ENCODE results near the gene CX3CR1.
"Not testable (repeated sequence)": the region's sequence is repeated elsewhere in the genome, so short reads cannot be mapped to it uniquely, and the experiment has no call there.

Gene CX3CR1

DNA sequence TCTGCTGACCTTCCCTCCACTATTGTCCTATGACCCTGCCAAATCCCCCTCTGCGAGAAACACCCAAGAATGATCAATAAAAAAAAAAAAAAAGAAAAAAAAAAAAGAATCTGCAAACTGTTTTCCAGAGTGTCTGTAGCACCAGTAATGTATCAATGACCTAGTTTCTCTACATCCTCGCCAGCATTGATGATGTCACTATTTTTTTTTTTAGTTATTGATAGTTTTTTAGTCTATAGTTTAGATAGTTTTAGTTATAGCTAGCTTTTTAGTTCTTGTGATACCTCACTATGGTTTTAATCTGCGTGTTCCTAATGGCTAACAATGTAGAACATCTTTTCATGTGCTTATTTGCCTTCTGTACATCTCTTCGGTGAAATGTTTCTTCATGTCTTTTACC, 51.3 kb downstream of the CX3CR1 start:
- peaks cover 0 to 3% of the 10 kb centered on the region in 2 donors for H3K27me3 ChIP-seq (ENCODE audit: control insufficient read depth in 1 of 2, insufficient read depth in 2 of 2, low read length in 2 of 2)
- no peak overlapping the region for H3K27ac ChIP-seq (ENCODE audit: low read depth, low read length)
- no peak overlapping the region for H3K4me3 ChIP-seq (ENCODE audit: low read depth in 1 of 2, low read length in 2 of 2)
- H3K9me3 ChIP-seq (ENCODE audit: control insufficient read depth in 1 of 2, low read length in 2 of 2) = no peaks in the 10 kb centered on the region
- no peaks in the 10 kb centered on the region for H3K36me3 ChIP-seq (ENCODE audit: control insufficient read depth in 1 of 2, insufficient read depth in 2 of 2, low read length in 2 of 2)
- H3K4me1 ChIP-seq (ENCODE audit: control insufficient read depth in 1 of 2, insufficient read depth in 2 of 2, low read length in 2 of 2) = no peaks in the 10 kb centered on the region
- H3K9ac ChIP-seq (ENCODE audit: low read depth in 1 of 2, low read length in 2 of 2) = no peak overlapping the region

GRCh38 chr3:39227596-39227995, 52.2 kb downstream of the CX3CR1 start:
- not testable (repeated sequence) for H3K27me3 ChIP-seq (ENCODE audit: control insufficient read depth in 1 of 2, insufficient read depth in 2 of 2, low read length in 2 of 2); H3K4me1 ChIP-seq (ENCODE audit: control insufficient read depth in 1 of 2, insufficient read depth in 2 of 2, low read length in 2 of 2); H3K4me3 ChIP-seq (ENCODE audit: low read depth in 1 of 2, low read length in 2 of 2); H3K9ac ChIP-seq (ENCODE audit: low read depth in 1 of 2, low read length in 2 of 2); H3K9me3 ChIP-seq (ENCODE audit: control insufficient read depth in 1 of 2, low read length in 2 of 2); H3K36me3 ChIP-seq (ENCODE audit: control insufficient read depth in 1 of 2, insufficient read depth in 2 of 2, low read length in 2 of 2); H3K27ac ChIP-seq (ENCODE audit: low read depth, low read length)

DNA sequence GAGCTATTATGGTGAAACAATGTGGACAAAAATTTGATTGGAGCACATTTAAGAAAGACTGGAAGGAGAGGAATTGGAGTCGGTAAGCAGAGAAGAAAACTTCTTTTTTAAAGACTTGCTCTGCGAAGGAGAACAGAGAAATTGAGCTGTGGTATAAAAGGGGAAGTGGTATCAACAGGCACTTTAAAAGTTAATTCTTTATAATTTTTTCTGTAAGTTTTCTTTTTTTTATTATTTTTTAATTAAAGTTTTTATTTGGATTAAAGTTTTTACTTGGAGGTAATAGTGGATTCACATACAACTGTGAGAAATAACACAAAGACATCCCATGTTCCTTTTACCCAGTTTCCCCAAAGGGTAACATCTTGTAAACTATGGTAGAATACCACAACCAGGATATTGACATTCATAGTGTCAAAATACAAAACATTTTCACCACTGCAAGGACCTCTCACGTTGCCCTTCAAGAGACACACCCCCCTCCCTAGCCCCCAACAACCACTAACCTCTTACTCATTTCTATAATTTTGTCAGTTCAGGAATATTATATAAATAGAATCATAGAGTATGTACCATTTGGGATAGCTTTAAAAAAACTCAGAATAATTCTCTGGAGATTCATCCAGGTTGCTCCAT, 53.6 kb downstream of the CX3CR1 start:
- no peak overlapping the region for H3K4me3 ChIP-seq (ENCODE audit: low read depth in 1 of 2, low read length in 2 of 2)
- H3K27me3 ChIP-seq (ENCODE audit: control insufficient read depth in 1 of 2, insufficient read depth in 2 of 2, low read length in 2 of 2) = no peaks in the 10 kb centered on the region
- no peak overlapping the region for H3K27ac ChIP-seq (ENCODE audit: low read depth, low read length)
- no peak overlapping the region for H3K9ac ChIP-seq (ENCODE audit: low read depth in 1 of 2, low read length in 2 of 2)
- no peaks in the 10 kb centered on the region for H3K36me3 ChIP-seq (ENCODE audit: control insufficient read depth in 1 of 2, insufficient read depth in 2 of 2, low read length in 2 of 2)
- H3K4me1 ChIP-seq (ENCODE audit: control insufficient read depth in 1 of 2, insufficient read depth in 2 of 2, low read length in 2 of 2) = no peaks in the 10 kb centered on the region
- H3K9me3 ChIP-seq (ENCODE audit: control insufficient read depth in 1 of 2, low read length in 2 of 2) = no peaks in the 10 kb centered on the region

DNA sequence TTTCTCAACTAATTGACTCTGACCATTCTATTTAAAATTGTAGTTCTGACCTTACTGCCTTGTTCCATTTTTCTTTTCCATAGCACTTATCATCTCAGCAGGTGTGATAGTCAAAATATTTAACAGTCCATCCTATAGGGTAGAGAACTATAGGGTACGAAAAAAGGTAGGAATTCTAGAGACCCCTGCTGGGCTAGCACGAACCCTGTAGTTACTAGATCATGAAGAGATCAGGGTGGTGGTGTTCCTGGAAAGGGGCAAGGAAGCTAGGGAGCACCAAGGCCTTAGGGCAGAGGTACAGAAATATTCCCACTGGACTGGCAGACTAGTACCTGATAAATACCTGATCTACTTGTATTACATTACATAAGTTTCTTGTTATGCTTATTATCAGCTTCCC, 55.5 kb downstream of the CX3CR1 start:
- Histone ChIP-seq H3K4me1 (ENCODE audit: control insufficient read depth in 1 of 2, insufficient read depth in 2 of 2, low read length in 2 of 2) (peaks cover 0 to 4% of the 10 kb centered on the region in 2 donors), H3K4me3 (ENCODE audit: low read depth in 1 of 2, low read length in 2 of 2) (no peak overlapping the region), H3K9ac (ENCODE audit: low read depth in 1 of 2, low read length in 2 of 2) (no peak overlapping the region), H3K36me3 (ENCODE audit: control insufficient read depth in 1 of 2, insufficient read depth in 2 of 2, low read length in 2 of 2) (no peaks in the 10 kb centered on the region), H3K27me3 (ENCODE audit: control insufficient read depth in 1 of 2, insufficient read depth in 2 of 2, low read length in 2 of 2) (peaks cover 0 to 3% of the 10 kb centered on the region in 2 donors), H3K9me3 (ENCODE audit: control insufficient read depth in 1 of 2, low read length in 2 of 2) (no peaks in the 10 kb centered on the region), H3K27ac (ENCODE audit: low read depth, low read length) (no peak overlapping the region)

- no peak overlapping the region for H3K4me3 ChIP-seq (ENCODE audit: low read depth in 1 of 2, low read length in 2 of 2)
Measured at GRCh38 chr3:39222939-39223338, 56.9 kb downstream of the CX3CR1 start.

GRCh38 chr3:39222462-39222861, 57.4 kb downstream of the CX3CR1 start:
- H3K4me1 ChIP-seq (ENCODE audit: control insufficient read depth in 1 of 2, insufficient read depth in 2 of 2, low read length in 2 of 2) = peaks cover 0 to 4% of the 10 kb centered on the region in 2 donors
- H3K27me3 ChIP-seq (ENCODE audit: control insufficient read depth in 1 of 2, insufficient read depth in 2 of 2, low read length in 2 of 2) = peaks cover 0 to 3% of the 10 kb centered on the region in 2 donors
- H3K9me3 ChIP-seq (ENCODE audit: control insufficient read depth in 1 of 2, low read length in 2 of 2) = no peaks in the 10 kb centered on the region
- H3K27ac ChIP-seq (ENCODE audit: low read depth, low read length) = no peak overlapping the region
- H3K4me3 ChIP-seq (ENCODE audit: low read depth in 1 of 2, low read length in 2 of 2) = no peak overlapping the region
- H3K36me3 ChIP-seq (ENCODE audit: control insufficient read depth in 1 of 2, insufficient read depth in 2 of 2, low read length in 2 of 2) = no peaks in the 10 kb centered on the region
- no peak overlapping the region for H3K9ac ChIP-seq (ENCODE audit: low read depth in 1 of 2, low read length in 2 of 2)

More at GRCh38 chr3:39222939-39223338, 56.9 kb downstream of the CX3CR1 start:
- peaks cover 0 to 4% of the 10 kb centered on the region in 2 donors for H3K4me1 ChIP-seq (ENCODE audit: control insufficient read depth in 1 of 2, insufficient read depth in 2 of 2, low read length in 2 of 2)
- H3K9ac ChIP-seq (ENCODE audit: low read depth in 1 of 2, low read length in 2 of 2) = no peak overlapping the region
- no peaks in the 10 kb centered on the region for H3K36me3 ChIP-seq (ENCODE audit: control insufficient read depth in 1 of 2, insufficient read depth in 2 of 2, low read length in 2 of 2)
- no peak overlapping the region for H3K27ac ChIP-seq (ENCODE audit: low read depth, low read length)
- H3K27me3 ChIP-seq (ENCODE audit: control insufficient read depth in 1 of 2, insufficient read depth in 2 of 2, low read length in 2 of 2) = peaks cover 0 to 3% of the 10 kb centered on the region in 2 donors
- H3K9me3 ChIP-seq (ENCODE audit: control insufficient read depth in 1 of 2, low read length in 2 of 2) = no peaks in the 10 kb centered on the region

DNA sequence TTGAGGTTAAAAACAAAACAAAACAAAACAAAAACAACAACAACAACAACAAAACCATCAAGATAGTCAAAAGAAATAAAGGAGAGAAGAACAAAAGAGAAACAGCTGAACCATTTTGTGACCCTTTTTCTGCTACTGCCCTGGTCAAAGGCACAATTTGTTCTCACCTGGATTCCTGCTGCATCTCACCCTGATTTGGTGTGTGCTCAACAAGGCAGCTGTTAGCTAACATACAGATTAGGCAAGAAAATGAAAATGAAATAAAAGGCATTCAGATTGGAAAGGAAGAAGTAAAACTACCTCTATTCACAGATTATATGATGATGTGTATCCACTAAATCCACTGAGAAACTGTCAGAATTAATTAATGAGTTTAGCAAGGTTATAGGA, 58.7 kb downstream of the CX3CR1 start:
- no peaks in the 10 kb centered on the region for H3K9me3 ChIP-seq (ENCODE audit: control insufficient read depth in 1 of 2, low read length in 2 of 2)
- no peak overlapping the region for H3K9ac ChIP-seq (ENCODE audit: low read depth in 1 of 2, low read length in 2 of 2)
- peaks cover 0 to 3% of the 10 kb centered on the region in 2 donors for H3K27me3 ChIP-seq (ENCODE audit: control insufficient read depth in 1 of 2, insufficient read depth in 2 of 2, low read length in 2 of 2)
- H3K4me1 ChIP-seq (ENCODE audit: control insufficient read depth in 1 of 2, insufficient read depth in 2 of 2, low read length in 2 of 2) = peaks cover 0 to 4% of the 10 kb centered on the region in 2 donors
- H3K36me3 ChIP-seq (ENCODE audit: control insufficient read depth in 1 of 2, insufficient read depth in 2 of 2, low read length in 2 of 2) = no peaks in the 10 kb centered on the region
- no peak overlapping the region for H3K4me3 ChIP-seq (ENCODE audit: low read depth in 1 of 2, low read length in 2 of 2)
- no peak overlapping the region for H3K27ac ChIP-seq (ENCODE audit: low read depth, low read length)

- H3K4me1 ChIP-seq (ENCODE audit: control insufficient read depth in 1 of 2, insufficient read depth in 2 of 2, low read length in 2 of 2) = peaks cover 0 to 4% of the 10 kb centered on the region in 2 donors
- H3K27me3 ChIP-seq (ENCODE audit: control insufficient read depth in 1 of 2, insufficient read depth in 2 of 2, low read length in 2 of 2) = peaks cover 0 to 3% of the 10 kb centered on the region in 2 donors
- no peaks in the 10 kb centered on the region for H3K36me3 ChIP-seq (ENCODE audit: control insufficient read depth in 1 of 2, insufficient read depth in 2 of 2, low read length in 2 of 2)
- no peak overlapping the region for H3K9ac ChIP-seq (ENCODE audit: low read depth in 1 of 2, low read length in 2 of 2)
- H3K9me3 ChIP-seq (ENCODE audit: control insufficient read depth in 1 of 2, low read length in 2 of 2) = no peaks in the 10 kb centered on the region
- no peak overlapping the region for H3K27ac ChIP-seq (ENCODE audit: low read depth, low read length)
- no peak overlapping the region for H3K4me3 ChIP-seq (ENCODE audit: low read depth in 1 of 2, low read length in 2 of 2)
Measured at GRCh38 chr3:39220407-39221140, 59.3 kb downstream of the CX3CR1 start.

DNA sequence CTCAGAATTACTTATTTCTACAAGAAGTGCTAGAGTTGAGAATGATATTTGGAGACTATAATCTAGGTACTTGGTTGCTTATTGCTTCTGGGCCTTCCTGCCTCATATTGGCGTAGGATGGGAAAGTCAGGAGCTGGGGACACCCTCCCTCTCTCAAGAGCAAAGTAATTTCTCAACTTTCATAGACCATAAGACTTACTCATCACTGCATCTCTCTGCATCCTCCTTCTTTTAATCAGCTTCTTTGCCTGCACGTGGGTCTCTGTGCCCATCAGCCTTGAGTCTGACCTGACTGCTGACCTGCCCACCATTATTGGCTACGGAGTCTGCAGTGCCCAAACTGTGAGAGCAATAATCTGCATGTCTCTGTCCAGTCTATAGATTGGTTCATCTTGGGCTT, 60.1 kb downstream of the CX3CR1 start:
- no peaks in the 10 kb centered on the region for H3K9me3 ChIP-seq (ENCODE audit: control insufficient read depth in 1 of 2, low read length in 2 of 2)
- H3K4me3 ChIP-seq (ENCODE audit: low read depth in 1 of 2, low read length in 2 of 2) = no peak overlapping the region
- H3K9ac ChIP-seq (ENCODE audit: low read depth in 1 of 2, low read length in 2 of 2) = no peak overlapping the region
- no peak overlapping the region for H3K27ac ChIP-seq (ENCODE audit: low read depth, low read length)
- H3K4me1 ChIP-seq (ENCODE audit: control insufficient read depth in 1 of 2, insufficient read depth in 2 of 2, low read length in 2 of 2) = peaks cover 0 to 4% of the 10 kb centered on the region in 2 donors
- peaks cover 0 to 3% of the 10 kb centered on the region in 2 donors for H3K27me3 ChIP-seq (ENCODE audit: control insufficient read depth in 1 of 2, insufficient read depth in 2 of 2, low read length in 2 of 2)
- no peaks in the 10 kb centered on the region for H3K36me3 ChIP-seq (ENCODE audit: control insufficient read depth in 1 of 2, insufficient read depth in 2 of 2, low read length in 2 of 2)

- no peak overlapping the region for H3K4me3 ChIP-seq (ENCODE audit: low read depth in 1 of 2, low read length in 2 of 2)
- H3K4me1 ChIP-seq (ENCODE audit: control insufficient read depth in 1 of 2, insufficient read depth in 2 of 2, low read length in 2 of 2) = peaks cover 0 to 4% of the 10 kb centered on the region in 2 donors
- H3K9me3 ChIP-seq (ENCODE audit: control insufficient read depth in 1 of 2, low read length in 2 of 2) = no peaks in the 10 kb centered on the region
- no peaks in the 10 kb centered on the region for H3K36me3 ChIP-seq (ENCODE audit: control insufficient read depth in 1 of 2, insufficient read depth in 2 of 2, low read length in 2 of 2)
- H3K27me3 ChIP-seq (ENCODE audit: control insufficient read depth in 1 of 2, insufficient read depth in 2 of 2, low read length in 2 of 2) = peaks cover 0 to 3% of the 10 kb centered on the region in 2 donors
- no peak overlapping the region for H3K9ac ChIP-seq (ENCODE audit: low read depth in 1 of 2, low read length in 2 of 2)
- H3K27ac ChIP-seq (ENCODE audit: low read depth, low read length) = no peak overlapping the region
Measured at GRCh38 chr3:39216176-39216790, 63.6 kb downstream of the CX3CR1 start.
